Natural killer cell treated with Interleukin-12 subunit alpha and Interleukin-12 subunit beta and Interleukin-15 and Interleukin-18, amount 100 ng/mL, for 72 hours (primary cell): ENCODE results near the gene OLIG2. TPM values are rescaled to one million over a fixed set of nuclear protein-coding genes. Genes with fewer than 3 reads are reported as not detected.

Experiments
- ATAC-seq, 2 donors: fragments of 150-1000 bp; cut with Tn5 transposase in 1 of 2; sonication (Bioruptor Pico), chemical (Tn5 transposase) in 1 of 2; 2 replicates each; pipeline ENCODE4 v1.10.0; 2021
- DNase-seq: peaks from one replicate; pipeline ENCODE4 v3.0.0; 2022; ENCODE audit warnings: low spot score
- H3K27ac Mint-ChIP-seq, 2 donors: 1 replicate in 1 of 2; 2 replicates in 1 of 2; pipeline ENCODE4 v1.8.0; 2022; ENCODE audit warnings: mixed read lengths in 2 of 2, mild to moderate bottlenecking in 1 of 2, moderate library complexity in 1 of 2
- H3K27me3 Mint-ChIP-seq, 2 donors: 1 replicate in 1 of 2; 2 replicates in 1 of 2; pipeline ENCODE4 v1.8.0; 2022; ENCODE audit warnings: mixed read lengths in 2 of 2
- H3K36me3 Mint-ChIP-seq: one replicate; pipeline ENCODE4 v1.8.0; 2022; ENCODE audit warnings: mixed read lengths
- H3K4me1 Mint-ChIP-seq, 2 donors: 1 replicate in 1 of 2; 2 replicates in 1 of 2; pipeline ENCODE4 v1.8.0; 2022; ENCODE audit warnings: low read depth in 2 of 2, mixed read lengths in 2 of 2, mild to moderate bottlenecking in 1 of 2
- H3K4me3 Mint-ChIP-seq: one replicate; pipeline ENCODE4 v1.8.0; 2022; ENCODE audit warnings: mixed read lengths
- H3K9me3 Mint-ChIP-seq: 2 replicates; pipeline ENCODE4 v1.8.0; 2022; ENCODE audit warnings: mixed read lengths
- total RNA-seq, 2 donors: library from RNA; stranded (reverse); gene quantifications; one replicate each; pipeline ENCODE4 v1.2.3, GENCODE V29; 2022

OLIG2 gene
- total RNA-seq, 2 donors from 2014 or later = not detected

DNA sequence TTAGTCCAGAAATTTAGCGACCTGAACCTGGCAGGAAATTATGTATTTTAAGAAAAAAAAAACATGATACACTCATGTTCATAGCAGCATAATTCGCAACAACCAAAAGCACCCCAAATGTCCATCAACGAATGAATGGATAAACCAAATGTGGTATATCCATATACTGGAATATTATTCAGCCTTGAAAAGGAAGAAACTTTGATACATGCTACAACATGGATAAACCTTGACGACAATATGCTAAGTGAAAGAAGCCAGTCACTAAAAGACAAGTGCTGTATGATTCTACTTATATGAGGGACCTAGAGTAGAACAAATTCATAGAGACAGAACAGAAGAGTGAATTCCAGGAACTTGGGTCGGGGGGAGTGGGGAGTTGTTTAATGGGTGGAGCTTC, 43.5 kb downstream of the OLIG2 start:
- Mint-ChIP-seq H3K27me3 (peaks cover 60 to 70% of the 10 kb centered on the region in 2 donors), H3K4me3 (peak overlapping the region; percentile 41), H3K27ac (no peak overlapping the region), H3K4me1 (peaks cover 12 to 19% of the 10 kb centered on the region in 2 donors), H3K36me3 (no peaks in the 10 kb centered on the region), H3K9me3 (no peaks in the 10 kb centered on the region)
- ATAC-seq (no peak), DNase-seq (no peak)

DNA sequence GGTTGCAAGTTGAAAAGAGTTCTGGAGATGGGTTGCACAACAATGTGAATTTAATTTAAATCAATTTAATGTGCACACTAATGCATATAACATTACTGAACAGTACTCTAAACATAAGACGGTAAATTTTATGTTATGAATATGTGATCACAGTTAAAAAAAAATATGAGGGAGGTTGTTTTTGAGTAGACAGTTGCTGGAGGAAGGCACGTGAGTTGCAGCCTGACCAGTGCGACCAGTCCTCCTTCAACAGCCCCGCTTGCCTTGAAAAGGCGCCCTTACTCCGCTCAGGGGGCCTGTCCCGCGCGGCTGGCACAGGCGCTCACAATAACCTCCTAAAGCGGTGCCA, 43.9 kb downstream of the OLIG2 start:
- Mint-ChIP-seq H3K4me3 (peak overlapping the region; percentile 41), H3K9me3 (no peaks in the 10 kb centered on the region), H3K27ac (no peak overlapping the region), H3K4me1 (peaks cover 12 to 19% of the 10 kb centered on the region in 2 donors), H3K27me3 (peaks cover 61 to 71% of the 10 kb centered on the region in 2 donors), H3K36me3 (no peaks in the 10 kb centered on the region)
- DNase-seq = no peak
- ATAC-seq = no peak

DNA sequence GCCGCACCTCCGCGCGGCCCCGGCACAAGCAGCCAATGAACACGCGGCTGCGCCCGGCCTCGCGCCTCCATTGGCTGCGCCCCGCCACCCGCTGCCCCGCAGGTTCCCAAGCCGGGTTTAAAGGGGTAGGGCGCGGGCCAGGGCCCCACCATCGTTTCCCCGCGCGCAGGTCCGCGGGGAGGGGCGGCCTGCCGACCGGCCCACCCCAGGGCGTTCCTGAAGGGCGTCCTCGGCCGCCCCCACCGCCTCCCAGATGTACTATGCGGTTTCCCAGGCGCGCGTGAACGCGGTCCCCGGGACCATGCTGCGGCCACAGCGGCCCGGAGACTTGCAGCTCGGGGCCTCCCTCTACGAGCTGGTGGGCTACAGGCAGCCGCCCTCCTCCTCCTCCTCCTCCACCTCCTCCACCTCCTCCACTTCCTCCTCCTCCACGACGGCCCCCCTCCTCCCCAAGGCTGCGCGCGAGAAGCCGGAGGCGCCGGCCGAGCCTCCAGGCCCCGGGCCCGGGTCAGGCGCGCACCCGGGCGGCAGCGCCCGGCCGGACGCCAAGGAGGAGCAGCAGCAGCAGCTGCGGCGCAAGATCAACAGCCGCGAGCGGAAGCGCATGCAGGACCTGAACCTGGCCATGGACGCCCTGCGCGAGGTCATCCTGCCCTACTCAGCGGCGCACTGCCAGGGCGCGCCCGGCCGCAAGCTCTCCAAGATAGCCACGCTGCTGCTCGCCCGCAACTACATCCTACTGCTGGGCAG, 44.4 kb downstream of the OLIG2 start, which contains the start of gene OLIG1:
OLIG1 (plus strand) TSS at position 148 of the 750 bp plus-strand sequence; CDS start at position 254, 106 bp downstream.
- Mint-ChIP-seq H3K4me1 (peaks cover 12 to 16% of the 10 kb centered on the region in 2 donors), H3K27ac (no peak within 1 kb of the TSS), H3K9me3 (no peaks in the 10 kb centered on the region), H3K36me3 (no peaks in the 10 kb centered on the region), H3K27me3 (peaks cover 60 to 70% of the 10 kb centered on the region in 2 donors), H3K4me3 (peak within 1 kb of the TSS; percentile 74)
- peak; percentile 78 to 88 for ATAC-seq
- peak; percentile 73 for DNase-seq

DNA sequence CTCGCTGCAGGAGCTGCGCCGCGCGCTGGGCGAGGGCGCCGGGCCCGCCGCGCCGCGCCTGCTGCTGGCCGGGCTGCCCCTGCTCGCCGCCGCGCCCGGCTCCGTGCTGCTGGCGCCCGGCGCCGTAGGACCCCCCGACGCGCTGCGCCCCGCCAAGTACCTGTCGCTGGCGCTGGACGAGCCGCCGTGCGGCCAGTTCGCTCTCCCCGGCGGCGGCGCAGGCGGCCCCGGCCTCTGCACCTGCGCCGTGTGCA, 44.9 kb downstream of the OLIG2 start:
- H3K36me3 Mint-ChIP-seq = no peaks in the 10 kb centered on the region
- H3K4me1 Mint-ChIP-seq = peaks cover 12 to 16% of the 10 kb centered on the region in 2 donors
- no peak overlapping the region for H3K27ac Mint-ChIP-seq
- no peak overlapping the region for H3K4me3 Mint-ChIP-seq
- H3K9me3 Mint-ChIP-seq = no peaks in the 10 kb centered on the region
- peaks cover 59 to 66% of the 10 kb centered on the region in 2 donors for H3K27me3 Mint-ChIP-seq
- no peak for DNase-seq
- no peak for ATAC-seq

DNA sequence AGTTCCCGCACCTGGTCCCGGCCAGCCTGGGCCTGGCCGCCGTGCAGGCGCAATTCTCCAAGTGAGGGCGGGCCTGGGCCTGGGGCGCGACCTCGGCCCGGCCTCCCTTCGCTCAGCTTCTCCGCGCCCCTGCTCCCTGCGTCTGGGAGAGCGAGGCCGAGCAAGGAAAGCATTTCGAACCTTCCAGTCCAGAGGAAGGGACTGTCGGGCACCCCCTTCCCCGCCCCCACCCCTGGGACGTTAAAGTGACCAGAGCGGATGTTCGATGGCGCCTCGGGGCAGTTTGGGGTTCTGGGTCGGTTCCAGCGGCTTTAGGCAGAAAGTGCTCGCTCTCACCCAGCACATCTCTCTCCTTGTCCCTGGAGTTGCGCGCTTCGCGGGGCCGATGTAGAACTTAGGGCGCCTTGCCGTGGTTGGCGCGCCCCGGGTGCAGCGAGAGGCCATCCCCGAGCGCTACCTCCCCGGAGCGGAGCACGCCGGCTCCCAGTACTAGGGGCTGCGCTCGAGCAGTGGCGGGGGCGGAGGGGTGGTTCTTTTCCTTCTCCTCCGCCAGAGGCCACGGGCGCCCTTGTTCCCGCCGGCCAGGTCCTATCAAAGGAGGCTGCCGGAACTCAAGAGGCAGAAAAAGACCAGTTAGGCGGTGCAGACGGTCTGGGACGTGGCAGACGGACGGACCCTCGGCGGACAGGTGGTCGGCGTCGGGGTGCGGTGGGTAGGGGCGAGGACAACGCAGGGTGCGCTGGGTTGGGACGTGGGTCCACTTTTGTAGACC, 45.4 kb downstream of the OLIG2 start:
- Mint-ChIP-seq H3K36me3 (no peaks in the 10 kb centered on the region), H3K4me3 (peak overlapping the region; percentile 74), H3K27me3 (peaks cover 56 to 66% of the 10 kb centered on the region in 2 donors), H3K4me1 (peaks cover 12 to 16% of the 10 kb centered on the region in 2 donors), H3K9me3 (no peaks in the 10 kb centered on the region), H3K27ac (no peak overlapping the region)
- ATAC-seq = peak in 1 of 2 donors; percentile 11
- DNase-seq = no peak

DNA sequence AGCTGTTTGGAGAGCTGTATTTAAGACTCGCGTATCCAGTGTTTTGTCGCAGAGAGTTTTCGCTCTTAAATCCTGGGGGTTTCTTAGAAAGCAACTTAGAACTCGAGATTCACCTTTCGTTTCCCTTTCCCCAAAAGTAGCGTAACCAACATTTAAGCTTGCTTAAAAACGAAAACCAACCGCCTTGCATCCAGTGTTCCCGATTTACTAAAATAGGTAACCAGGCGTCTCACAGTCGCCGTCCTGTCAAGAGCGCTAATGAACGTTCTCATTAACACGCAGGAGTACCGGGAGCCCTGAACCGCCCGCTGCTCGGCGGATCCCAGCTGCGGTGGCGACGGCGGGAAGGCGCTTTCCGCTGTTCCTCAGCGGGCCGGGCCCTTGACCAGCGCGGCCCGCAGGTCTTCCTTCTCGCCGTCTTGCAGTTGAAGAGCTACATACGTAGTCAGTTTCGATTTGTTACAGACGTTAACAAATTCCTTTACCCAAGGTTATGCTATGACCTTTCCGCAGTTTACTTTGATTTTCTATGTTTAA, 46.1 kb downstream of the OLIG2 start:
- ATAC-seq = no peak
- Mint-ChIP-seq H3K27ac (no peak overlapping the region), H3K27me3 (peaks cover 55 to 66% of the 10 kb centered on the region in 2 donors), H3K4me1 (peaks cover 12 to 21% of the 10 kb centered on the region in 2 donors), H3K9me3 (no peaks in the 10 kb centered on the region), H3K4me3 (peak overlapping the region; percentile 74), H3K36me3 (no peaks in the 10 kb centered on the region)
- DNase-seq = no peak

DNA sequence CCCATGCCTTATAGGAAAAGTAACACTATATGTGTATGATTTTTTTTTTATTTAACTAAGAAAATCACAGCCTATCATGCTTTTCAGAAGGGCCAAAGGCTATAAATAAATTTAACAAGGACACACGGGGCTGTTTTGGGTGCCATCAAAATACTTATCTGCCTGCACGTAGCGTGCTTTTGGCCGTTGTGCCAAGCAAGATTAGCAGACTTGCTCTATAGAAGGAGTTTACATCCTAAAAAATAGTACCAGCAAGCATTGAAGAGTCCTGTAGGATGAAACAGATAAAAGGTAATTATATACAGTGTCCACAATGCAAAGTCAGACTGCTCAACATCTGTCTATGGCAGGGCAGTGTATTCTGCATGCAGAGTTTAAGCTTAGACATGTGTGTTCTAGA, 47.9 kb downstream of the OLIG2 start:
- no peak for ATAC-seq
- H3K9me3 Mint-ChIP-seq = no peaks in the 10 kb centered on the region
- no peak for DNase-seq
- no peak overlapping the region for H3K4me3 Mint-ChIP-seq
- peaks cover 47 to 69% of the 10 kb centered on the region in 2 donors for H3K27me3 Mint-ChIP-seq
- H3K27ac Mint-ChIP-seq = no peak overlapping the region
- peaks cover 9 to 33% of the 10 kb centered on the region in 2 donors for H3K4me1 Mint-ChIP-seq
- H3K36me3 Mint-ChIP-seq = no peaks in the 10 kb centered on the region

DNA sequence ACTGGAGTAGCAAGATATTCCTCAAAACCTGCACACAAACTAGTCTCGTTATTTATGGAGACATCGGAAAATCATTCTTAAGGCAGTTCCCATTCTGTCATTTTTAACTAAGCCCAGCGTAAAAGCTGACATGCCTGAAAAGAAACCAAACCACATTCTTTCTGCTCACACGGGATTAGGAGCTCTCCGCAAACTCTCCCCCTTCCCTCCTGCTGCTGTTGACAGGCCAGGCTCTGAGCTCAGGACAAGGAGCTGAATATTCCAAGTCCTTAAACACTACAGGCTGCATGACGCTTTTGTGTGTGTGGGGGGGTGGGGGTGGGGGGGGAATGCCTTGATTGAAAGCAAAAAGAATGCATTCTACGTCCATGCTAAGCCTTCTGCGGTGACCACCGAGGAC, 49.4 kb downstream of the OLIG2 start:
- H3K9me3 Mint-ChIP-seq = no peaks in the 10 kb centered on the region
- H3K4me3 Mint-ChIP-seq = no peak overlapping the region
- H3K4me1 Mint-ChIP-seq = peaks cover 16 to 36% of the 10 kb centered on the region in 2 donors
- H3K27me3 Mint-ChIP-seq = peaks cover 42 to 57% of the 10 kb centered on the region in 2 donors
- no peak for ATAC-seq
- no peak for DNase-seq
- H3K27ac Mint-ChIP-seq = no peak overlapping the region
- no peaks in the 10 kb centered on the region for H3K36me3 Mint-ChIP-seq

DNA sequence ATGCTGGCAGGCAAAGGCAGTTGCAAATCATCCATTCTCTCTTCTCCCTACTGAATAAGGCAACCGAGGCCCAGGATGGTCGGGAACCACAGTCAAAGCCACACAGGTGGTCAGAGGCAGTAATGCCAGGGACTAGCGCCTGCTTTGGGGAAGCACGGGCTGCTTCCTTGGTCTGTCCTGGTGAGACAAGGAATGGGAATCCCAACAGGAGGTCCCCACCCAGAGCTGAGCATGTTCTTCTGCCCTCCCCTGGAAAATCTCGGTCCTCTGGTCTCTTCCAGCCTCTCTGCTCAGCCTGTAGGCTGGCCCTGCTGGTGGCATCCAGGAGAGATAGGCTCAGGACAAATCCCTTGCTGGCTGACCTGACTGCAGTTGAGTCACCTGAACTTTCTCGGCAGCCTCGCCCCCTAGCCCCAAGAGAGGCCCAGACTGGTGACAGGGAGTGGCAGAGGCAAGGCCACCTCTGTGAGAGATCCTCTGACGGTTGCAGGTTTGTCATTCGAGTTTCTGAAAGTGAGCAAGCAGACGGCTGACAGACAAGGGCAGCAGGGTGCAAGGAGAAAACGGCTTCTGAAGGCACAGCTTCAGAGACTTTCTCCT, 50.0 kb downstream of the OLIG2 start:
- Mint-ChIP-seq H3K36me3 (no peaks in the 10 kb centered on the region), H3K9me3 (no peaks in the 10 kb centered on the region), H3K27me3 (peaks cover 45 to 57% of the 10 kb centered on the region in 2 donors), H3K27ac (no peak overlapping the region), H3K4me3 (no peak overlapping the region), H3K4me1 (peaks cover 16 to 36% of the 10 kb centered on the region in 2 donors)
- ATAC-seq = no peak
- DNase-seq = no peak

DNA sequence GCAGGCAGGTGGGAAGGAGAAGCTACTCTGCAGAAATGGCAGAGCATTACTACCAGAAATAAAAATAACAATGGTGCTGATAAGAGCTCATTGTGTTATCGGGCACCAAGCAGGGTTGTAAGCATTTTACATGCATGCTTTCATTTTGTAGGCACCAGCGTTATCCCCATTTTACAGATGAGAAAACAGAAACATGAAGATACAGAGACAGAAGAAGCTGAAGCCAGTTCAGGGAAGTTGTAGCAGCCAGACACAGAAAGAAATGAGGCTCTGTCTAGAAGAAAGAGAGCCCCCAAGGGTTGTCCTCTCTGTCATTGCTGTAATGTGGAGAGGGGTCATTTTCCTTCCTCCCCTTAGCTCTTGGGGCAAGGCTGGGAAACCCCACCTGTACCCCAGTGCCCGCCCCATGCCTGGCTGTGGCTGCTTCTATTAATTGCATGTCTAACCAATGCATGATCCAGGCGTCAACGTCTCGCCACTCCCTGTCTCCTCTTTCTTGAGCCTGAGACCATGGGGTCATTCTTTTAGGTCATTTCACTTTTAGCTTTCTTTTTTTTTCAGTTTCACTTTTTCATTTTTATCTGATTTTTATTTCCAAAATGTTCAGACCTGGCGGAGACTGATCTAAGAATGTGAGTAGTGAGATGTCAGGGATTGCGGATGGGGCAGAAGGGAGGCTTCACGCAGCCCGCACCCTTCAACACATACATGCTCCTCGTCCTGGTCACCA, 51.0 kb downstream of the OLIG2 start:
- Mint-ChIP-seq H3K9me3 (no peaks in the 10 kb centered on the region), H3K36me3 (no peaks in the 10 kb centered on the region), H3K4me3 (no peak overlapping the region), H3K27ac (no peak overlapping the region), H3K27me3 (peaks cover 42 to 57% of the 10 kb centered on the region in 2 donors), H3K4me1 (peaks cover 16 to 30% of the 10 kb centered on the region in 2 donors)
- ATAC-seq = no peak
- no peak for DNase-seq

Other genes starting within 250 kb of the OLIG2 start
- gene OLIG1, start 44.2 kb downstream of the OLIG2 start, total RNA-seq = under 1 TPM in 1 of 2 donors, not detected in 1; 0.20 TPM
- gene IFNAR2, start 204.0 kb downstream of the OLIG2 start, total RNA-seq = 10 to 100 TPM; 16.9 to 17.6 TPM
- 10 to 100 TPM; 19.9 to 22.2 TPM for gene IL10RB, start 240.4 kb downstream of the OLIG2 start, total RNA-seq